ENCODE data around the gene SPATA4. TPM values are rescaled to one million over a fixed set of nuclear protein-coding genes. Genes with fewer than 3 reads are reported as not detected.

SPATA4 gene
- total RNA-seq, 4 donors from 2014 or later, result not detected

DNA sequence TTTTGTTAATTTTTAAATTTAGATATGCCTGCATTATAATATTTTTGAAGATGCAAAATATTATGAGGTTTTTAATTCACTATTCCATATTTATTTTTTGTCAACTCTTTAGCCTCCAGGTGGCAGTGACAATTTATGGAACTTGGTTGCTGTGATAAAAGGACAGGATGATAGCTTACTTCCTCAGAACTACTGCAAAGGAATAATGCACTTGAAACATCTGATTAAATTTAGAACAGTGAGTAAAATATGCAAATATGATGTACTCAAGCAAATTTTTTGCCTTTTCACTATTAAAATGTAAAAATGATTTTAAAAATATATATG, 45.1 kb downstream of the SPATA4 start:
- H3K27me3 ChIP-seq, result no peaks in the 10 kb centered on the region
- intact Hi-C loops (cut with DNase I), result no loop called here
- H3K36me3 ChIP-seq, result no peaks in the 10 kb centered on the region
- no peaks in the 10 kb centered on the region for H3K4me1 ChIP-seq
- TF ChIP-seq CTCF (IDR thresholded peaks at IDR 0.05) (peak in 3 of 6 experiments; percentile 13 to 24 (median 17)), POLR2A (IDR thresholded peaks at IDR 0.05) (no peak)
- no peak for DNase-seq
- H3K9me3 ChIP-seq, result no peaks in the 10 kb centered on the region
- H3K4me3 ChIP-seq, result no peak overlapping the region
- no peak overlapping the region for H3K27ac ChIP-seq

- TF ChIP-seq CTCF (IDR thresholded peaks at IDR 0.05) (no peak), POLR2A (IDR thresholded peaks at IDR 0.05) (no peak)
- Histone ChIP-seq H3K9me3 (no peaks in the 10 kb centered on the region), H3K4me3 (no peak overlapping the region), H3K27me3 (no peaks in the 10 kb centered on the region), H3K27ac (no peak overlapping the region), H3K36me3 (no peaks in the 10 kb centered on the region), H3K4me1 (no peaks in the 10 kb centered on the region)
- DNase-seq, result no peak
- WGBS, 2 donors, result 61 to 76% methylated on average over 3 of the region's 3 CpGs
- intact Hi-C loops (cut with DNase I), result no loop called here
Measured at GRCh38 chr4:176149680-176150355, 45.6 kb downstream of the SPATA4 start.

DNA sequence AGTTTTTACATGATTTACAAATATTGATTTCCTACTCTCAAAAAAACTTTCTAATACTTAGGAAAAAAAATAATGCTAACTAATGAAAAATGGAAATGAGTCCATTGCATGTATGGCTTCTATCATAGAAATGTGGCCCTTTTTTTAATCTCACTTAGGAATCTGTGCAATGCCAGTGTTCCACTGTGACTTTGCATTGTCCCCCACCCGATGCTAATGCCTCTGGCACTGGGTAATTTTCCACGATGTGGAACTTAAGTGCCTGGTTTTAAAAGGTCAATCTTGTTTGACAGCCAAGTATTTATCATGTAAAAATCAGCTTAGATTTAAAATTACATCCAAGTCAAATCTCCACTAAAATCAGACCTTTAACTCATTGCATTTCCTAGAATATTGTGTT, 53.1 kb downstream of the SPATA4 start:
- Histone ChIP-seq H3K9me3 (no peaks in the 10 kb centered on the region), H3K36me3 (no peaks in the 10 kb centered on the region), H3K4me3 (no peak overlapping the region), H3K27me3 (no peaks in the 10 kb centered on the region), H3K27ac (no peak overlapping the region), H3K4me1 (no peaks in the 10 kb centered on the region)
- intact Hi-C loops (cut with DNase I), result no loop called here
- DNase-seq, result no peak
- no peak for TF ChIP-seq CTCF (IDR thresholded peaks at IDR 0.05)
- WGBS, 2 donors, result 63 to 66% methylated on average over 2 of the region's 2 CpGs

- Histone ChIP-seq H3K27me3 (no peaks in the 10 kb centered on the region), H3K9me3 (no peaks in the 10 kb centered on the region), H3K4me1 (no peaks in the 10 kb centered on the region), H3K27ac (no peak overlapping the region), H3K4me3 (no peak overlapping the region), H3K36me3 (no peaks in the 10 kb centered on the region)
- no peak for DNase-seq
- intact Hi-C loops (cut with DNase I), result no loop called here
- no peak for TF ChIP-seq POLR2A (IDR thresholded peaks at IDR 0.05)
- TF ChIP-seq CTCF (IDR thresholded peaks at IDR 0.05), result no peak
Measured at GRCh38 chr4:176139518-176139917, 55.9 kb downstream of the SPATA4 start.

- no peaks in the 10 kb centered on the region for H3K27me3 ChIP-seq
- DNase-seq, result no peak
- H3K27ac ChIP-seq, result no peak overlapping the region
- H3K9me3 ChIP-seq, result no peaks in the 10 kb centered on the region
- H3K4me1 ChIP-seq, result no peaks in the 10 kb centered on the region
- intact Hi-C loops (cut with DNase I), result no loop called here
- TF ChIP-seq CTCF (IDR thresholded peaks at IDR 0.05), result no peak
- no peak for TF ChIP-seq POLR2A (IDR thresholded peaks at IDR 0.05)
- no peaks in the 10 kb centered on the region for H3K36me3 ChIP-seq
- H3K4me3 ChIP-seq, result no peak overlapping the region
Measured at GRCh38 chr4:176137631-176138030, 57.8 kb downstream of the SPATA4 start.

Measured in esophagus squamous epithelium (tissue), 5 donors.